Lower lobe of right lung (tissue), 2 donors: ENCODE results near the gene ATP6V0D1. TPM values are rescaled to one million over a fixed set of nuclear protein-coding genes. Genes with fewer than 3 reads are reported as not detected.
"Not testable (repeated sequence)": the region's sequence is repeated elsewhere in the genome, so short reads cannot be mapped to it uniquely, and the experiment has no call there.

Experiments
- ATAC-seq, 2 donors: fragments of 200-7000 bp; cut with Tn5 transposase; one replicate each; pipeline ENCODE4 v1.9.1; 2020 to 2022; ENCODE audit warnings: mild to moderate bottlenecking in 2 of 2, moderate library complexity in 2 of 2
- DNase-seq: peaks from one replicate; pipeline ENCODE4 v3.0.0-alpha.2; 2020
- H3K27ac ChIP-seq: fragments of 200-600 bp; one replicate; pipeline ENCODE4 v1.8.0; 2022
- H3K27me3 ChIP-seq: fragments of 200-600 bp; one replicate; pipeline ENCODE4 v1.8.0; 2022; ENCODE audit warnings: low read depth
- H3K36me3 ChIP-seq: fragments of 200-600 bp; one replicate; pipeline ENCODE4 v1.8.0; 2022; ENCODE audit warnings: mild to moderate bottlenecking
- H3K4me1 ChIP-seq: fragments of 200-600 bp; one replicate; pipeline ENCODE4 v1.8.0; 2022
- H3K4me3 ChIP-seq: fragments of 200-600 bp; one replicate; pipeline ENCODE4 v1.8.0; 2022; ENCODE audit warnings: mild to moderate bottlenecking
- H3K9me3 ChIP-seq: fragments of 200-600 bp; one replicate; pipeline ENCODE4 v1.8.0; 2022
- CTCF ChIP-seq: fragments of 200-600 bp; IDR thresholded peaks from one replicate; pipeline ENCODE4 v1.8.0; 2022; ENCODE audit warnings: antibody characterized with exemption, mild to moderate bottlenecking
- intact Hi-C: fragments of 100-400 bp; cut with DNase I; formaldehyde crosslinking; loops from one replicate; pipeline ENCODE4 v1.11.0; 2022
- total RNA-seq: library from RNA; stranded (reverse); fragmentation: NEBNext Ultra II Directional; extraction: Animal tissue kit (Norgen Biotek cat#: 25700); gene quantifications from one replicate; pipeline ENCODE4 v1.2.1, GENCODE V29; 2021
- donor health status: DM: no; HTN: yes; CAD: no; lungs with severe emphysema.

ATP6V0D1 gene
- total RNA-seq, 1 donor from 2014 or later = 175 TPM

- Histone ChIP-seq H3K27me3 (no peaks in the 10 kb centered on the region), H3K4me3 (no peak overlapping the region), H3K36me3 (peaks cover 4% of the 10 kb centered on the region), H3K27ac (peak overlapping the region; percentile 71), H3K4me1 (peaks cover 44% of the 10 kb centered on the region), H3K9me3 (no peaks in the 10 kb centered on the region)
- ATAC-seq = no peak
- intact Hi-C loops = no loop called here
- no peak for TF ChIP-seq CTCF
- no peak for DNase-seq
Observed at GRCh38 chr16:67489401-67490083, 8.6 kb upstream of the ATP6V0D1 start.

GRCh38 chr16:67487561-67487960, 6.6 kb upstream of the ATP6V0D1 start:
- DNase-seq, H3K27me3 ChIP-seq, H3K4me3 ChIP-seq, H3K9me3 ChIP-seq, H3K36me3 ChIP-seq, intact Hi-C loops, ATAC-seq: not testable (repeated sequence)
- peaks cover 36% of the 10 kb centered on the region for H3K4me1 ChIP-seq
- peak overlapping the region; percentile 22 for H3K27ac ChIP-seq

GRCh38 chr16:67486805-67487204, 5.8 kb upstream of the ATP6V0D1 start:
- Histone ChIP-seq H3K9me3 (no peaks in the 10 kb centered on the region), H3K27ac (peak overlapping the region; percentile 22), H3K4me1 (peaks cover 39% of the 10 kb centered on the region), H3K4me3 (no peak overlapping the region), H3K27me3 (no peaks in the 10 kb centered on the region), H3K36me3 (peaks cover 6% of the 10 kb centered on the region)
- intact Hi-C loops = no loop called here
- no peak for TF ChIP-seq CTCF
- DNase-seq (peak; percentile 53), ATAC-seq (peak; percentile 19 to 44)

GRCh38 chr16:67483731-67484525, 3.0 kb upstream of the ATP6V0D1 start:
- no peak for ATAC-seq
- H3K27me3 ChIP-seq = no peaks in the 10 kb centered on the region
- H3K36me3 ChIP-seq = peaks cover 6% of the 10 kb centered on the region
- no peak overlapping the region for H3K4me3 ChIP-seq
- TF ChIP-seq CTCF = no peak
- intact Hi-C loops = no loop called here
- H3K4me1 ChIP-seq = peaks cover 30% of the 10 kb centered on the region
- H3K9me3 ChIP-seq = no peaks in the 10 kb centered on the region
- DNase-seq = no peak
- peak overlapping the region; percentile 93 for H3K27ac ChIP-seq

GRCh38 chr16:67483150-67483549, 2.2 kb upstream of the ATP6V0D1 start, which contains the start of gene AGRP:
AGRP (minus strand) TSS chr16:67483547; CDS start chr16:67483398, 149 bp downstream.
- peak within 1 kb of the TSS; percentile 80 for H3K4me3 ChIP-seq

More at GRCh38 chr16:67483150-67483549, 2.2 kb upstream of the ATP6V0D1 start, which contains the start of gene AGRP:
- H3K9me3 ChIP-seq = no peaks in the 10 kb centered on the region
- peaks cover 6% of the 10 kb centered on the region for H3K36me3 ChIP-seq
- DNase-seq (no peak), ATAC-seq (no peak)
- H3K27ac ChIP-seq = peak within 1 kb of the TSS; percentile 93
- H3K27me3 ChIP-seq = no peaks in the 10 kb centered on the region
- peaks cover 37% of the 10 kb centered on the region for H3K4me1 ChIP-seq
- intact Hi-C loops = no loop called here
- TF ChIP-seq CTCF = no peak
